Muscle of leg (tissue), 11 donors: ENCODE data around the gene TH. TPM values are rescaled to one million over a fixed set of nuclear protein-coding genes. Genes with fewer than 3 reads are reported as not detected.

Experiments used
- DNase-seq: peaks from one replicate; pipeline ENCODE4 v3.0.0; 2013
- H3K27ac ChIP-seq: one replicate; pipeline ENCODE4 v1.5.1; 2013; ENCODE audit warnings: mild to moderate bottlenecking, low read length, control low read depth
- H3K27me3 ChIP-seq: one replicate; pipeline ENCODE4 v1.6.1; 2013; ENCODE audit warnings: low read length; ENCODE audit not compliant: control insufficient read depth, insufficient read depth
- H3K36me3 ChIP-seq: one replicate; pipeline ENCODE4 v1.6.1; 2013; ENCODE audit warnings: low read length; ENCODE audit not compliant: control insufficient read depth, insufficient read depth
- H3K4me1 ChIP-seq: one replicate; pipeline ENCODE4 v1.6.1; 2013; ENCODE audit warnings: low read length; ENCODE audit not compliant: control insufficient read depth, insufficient read depth
- H3K4me3 ChIP-seq: one replicate; pipeline ENCODE4 v1.5.1; 2013; ENCODE audit warnings: low read length, control low read depth
- H3K9me3 ChIP-seq: replicated peaks from 2 replicates; pipeline ENCODE4 v1.6.1; 2013; ENCODE audit warnings: low read depth, low read length; ENCODE audit not compliant: control insufficient read depth
- WGBS: methylation state at CpG from one replicate; pipeline ENCODE4 v1.1.5; 2013; ENCODE audit warnings: missing lambda C conversion rate; ENCODE audit not compliant: insufficient coverage; 5-methylcytosine and 5-hydroxymethylcytosine counted together
- polyA plus RNA-seq, 8 donors: library from polyadenylated mRNA; unstranded; fragments of 120-200 nt; gene quantifications; one replicate each; pipeline versions ENCODE4 v1.2.1 to v1.2.3, GENCODE V29; 2013; ENCODE audit warnings: inconsistent platforms in 1 of 8, low replicate concordance in 1 of 8; ENCODE audit not compliant: insufficient read length in 8 of 8, insufficient read depth in 1 of 8
- total RNA-seq: library from RNA; stranded (reverse); fragments of 120-200 nt; gene quantifications from one replicate; pipeline ENCODE4 v1.2.4, GENCODE V29; 2013

The TH gene
- total and polyA plus RNA-seq, 9 donors: 0.33 to 1.2 (median 0.58) TPM

DNA sequence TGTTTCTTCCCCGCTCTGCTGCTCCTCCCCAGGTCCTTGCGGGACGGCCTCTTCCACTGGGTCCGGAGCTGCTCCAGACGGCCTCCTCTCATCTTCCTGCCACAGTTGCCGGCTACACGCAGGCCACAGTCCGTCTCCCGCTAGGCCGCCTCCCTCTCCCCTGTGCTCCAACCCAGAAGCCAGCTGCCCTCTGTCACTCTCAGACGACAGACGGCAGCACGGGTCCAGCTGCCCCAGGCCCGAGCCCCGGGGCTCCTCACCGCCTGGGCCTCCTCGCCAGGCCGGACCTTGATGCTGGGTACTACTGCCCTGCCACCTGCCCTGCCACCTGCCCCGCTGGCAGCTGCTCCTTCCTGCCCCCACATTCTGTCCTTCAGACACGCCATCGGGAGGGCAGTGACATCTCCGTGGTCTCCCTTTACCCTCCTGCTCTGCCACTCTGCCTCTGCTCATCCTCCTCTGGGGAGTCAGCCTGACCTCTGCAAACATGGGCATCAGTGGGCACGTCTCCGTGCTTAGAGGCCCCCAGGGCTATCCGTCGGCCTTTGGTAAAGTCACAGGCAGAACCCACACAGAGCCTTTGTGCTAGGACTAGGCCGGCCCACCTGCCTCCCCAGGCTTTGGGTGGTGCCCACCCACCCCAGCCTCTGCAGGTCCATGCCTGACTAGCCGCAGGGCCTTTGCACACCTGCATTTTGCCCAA, 43.1 kb upstream of the TH start:
- WGBS: 59% methylated on average over 28 of the region's 28 CpGs
- DNase-seq: peak; percentile 60
- no peak overlapping the region for H3K4me3 ChIP-seq
- peak overlapping the region; percentile 35 for H3K27ac ChIP-seq
- no peaks in the 10 kb centered on the region for H3K36me3 ChIP-seq
- peaks cover 13% of the 10 kb centered on the region for H3K27me3 ChIP-seq
- no peaks in the 10 kb centered on the region for H3K9me3 ChIP-seq
- H3K4me1 ChIP-seq: peaks cover 35% of the 10 kb centered on the region

DNA sequence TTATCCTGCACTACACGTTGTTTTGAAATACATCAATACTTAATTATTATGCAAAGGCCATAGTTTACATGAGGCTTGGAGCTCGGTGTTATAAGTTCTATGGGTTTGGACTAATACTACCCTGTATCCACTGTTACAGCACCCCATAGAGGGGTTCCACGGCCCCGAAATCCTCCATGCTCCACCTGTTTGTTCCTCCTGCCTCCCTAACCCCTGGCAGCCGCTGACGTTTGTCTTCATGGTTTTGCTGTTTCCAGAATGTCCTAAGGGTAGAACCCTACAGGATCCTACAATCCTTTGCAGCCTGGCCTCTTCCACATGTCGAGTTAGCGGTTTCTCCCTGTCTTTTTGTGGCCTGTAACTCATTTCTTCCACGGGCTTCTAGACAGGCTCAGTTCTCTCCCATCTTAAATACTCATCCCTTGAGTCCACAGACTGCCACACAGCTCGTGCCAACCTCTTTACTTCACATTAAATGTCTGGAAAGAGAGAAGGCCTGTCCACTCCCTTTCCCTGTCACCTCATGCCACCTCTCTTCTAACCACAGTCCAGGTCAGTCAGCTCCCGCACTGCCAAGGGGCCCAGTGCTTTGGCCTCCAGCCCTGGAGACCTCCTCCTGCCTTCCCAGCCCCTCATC, 42.4 kb upstream of the TH start:
- 49% methylated on average over 9 of the region's 11 CpGs for WGBS
- peaks cover 13% of the 10 kb centered on the region for H3K27me3 ChIP-seq
- no peak for DNase-seq
- no peak overlapping the region for H3K4me3 ChIP-seq
- H3K4me1 ChIP-seq: peaks cover 35% of the 10 kb centered on the region
- no peaks in the 10 kb centered on the region for H3K9me3 ChIP-seq
- H3K36me3 ChIP-seq: no peaks in the 10 kb centered on the region
- H3K27ac ChIP-seq: peak overlapping the region; percentile 35

DNA sequence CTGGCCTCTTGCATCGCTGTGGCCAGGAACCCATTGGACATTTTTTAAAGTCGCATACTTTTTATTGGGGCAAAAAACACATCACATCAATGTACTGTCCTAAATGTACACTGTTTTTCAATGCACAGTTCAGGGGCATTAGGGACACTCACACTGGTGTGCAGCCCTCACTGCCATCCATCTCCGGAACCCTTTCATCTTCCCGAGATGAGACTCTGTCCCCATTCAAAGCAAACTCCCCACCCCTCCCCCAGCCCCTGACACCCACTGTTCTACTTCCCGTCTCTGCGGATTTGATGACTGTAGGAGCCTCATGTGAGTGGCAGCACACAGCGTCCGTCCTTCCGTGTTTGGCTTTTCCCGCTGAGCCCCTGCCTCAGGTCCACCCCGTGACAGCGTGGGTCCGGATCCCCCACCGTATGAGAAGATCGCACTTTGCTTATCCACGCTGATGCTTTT, 41.8 kb upstream of the TH start:
- Histone ChIP-seq H3K36me3 (no peaks in the 10 kb centered on the region), H3K27ac (no peak overlapping the region), H3K27me3 (peaks cover 13% of the 10 kb centered on the region), H3K9me3 (no peaks in the 10 kb centered on the region), H3K4me3 (no peak overlapping the region), H3K4me1 (peaks cover 35% of the 10 kb centered on the region)
- 32% methylated on average over 10 of the region's 16 CpGs for WGBS
- peak; percentile 40 for DNase-seq

DNA sequence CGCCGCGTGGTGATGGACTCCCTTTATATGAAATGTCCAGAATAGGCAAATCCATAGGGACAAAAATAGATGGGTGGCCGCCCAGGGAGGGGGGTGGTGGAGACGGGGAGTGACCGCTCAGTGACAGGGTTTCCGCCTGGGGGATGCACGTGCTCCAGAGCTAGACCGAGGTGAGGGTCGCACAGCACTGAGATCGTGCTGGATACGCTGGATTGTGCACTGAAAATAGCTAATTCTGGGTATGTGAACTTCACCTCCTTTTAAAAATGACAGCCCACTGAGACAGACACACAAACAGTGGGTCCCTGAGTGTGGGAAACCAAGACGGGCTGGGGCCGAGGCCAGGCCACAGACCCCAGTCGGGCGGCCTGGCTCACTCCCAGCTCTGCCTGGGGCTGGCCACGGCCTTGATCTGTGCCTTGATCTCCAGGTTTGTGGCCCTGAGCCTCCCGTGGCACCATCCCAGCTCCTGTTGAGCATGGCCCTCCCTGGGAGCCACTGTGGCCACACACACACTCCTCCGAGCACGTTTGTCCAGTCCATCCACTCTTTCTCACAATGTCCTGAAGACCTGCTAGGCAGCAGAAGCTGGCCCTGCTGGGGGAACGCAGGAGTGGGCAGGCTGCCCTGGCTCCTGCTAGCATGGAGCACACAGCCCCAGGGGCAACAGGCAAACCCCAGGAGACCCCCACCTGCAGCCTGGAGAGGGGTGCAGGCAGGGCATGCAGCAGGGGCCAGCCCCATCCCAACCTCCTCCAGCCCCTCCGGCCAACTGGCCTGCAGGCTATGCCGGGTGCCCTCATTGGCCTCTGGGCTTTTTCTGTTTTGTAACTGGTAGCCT, 41.0 kb upstream of the TH start:
- Histone ChIP-seq H3K4me3 (no peak overlapping the region), H3K27ac (no peak overlapping the region), H3K4me1 (peaks cover 35% of the 10 kb centered on the region), H3K9me3 (no peaks in the 10 kb centered on the region), H3K27me3 (peaks cover 7% of the 10 kb centered on the region), H3K36me3 (no peaks in the 10 kb centered on the region)
- WGBS: 84% methylated on average over 16 of the region's 23 CpGs
- no peak for DNase-seq

DNA sequence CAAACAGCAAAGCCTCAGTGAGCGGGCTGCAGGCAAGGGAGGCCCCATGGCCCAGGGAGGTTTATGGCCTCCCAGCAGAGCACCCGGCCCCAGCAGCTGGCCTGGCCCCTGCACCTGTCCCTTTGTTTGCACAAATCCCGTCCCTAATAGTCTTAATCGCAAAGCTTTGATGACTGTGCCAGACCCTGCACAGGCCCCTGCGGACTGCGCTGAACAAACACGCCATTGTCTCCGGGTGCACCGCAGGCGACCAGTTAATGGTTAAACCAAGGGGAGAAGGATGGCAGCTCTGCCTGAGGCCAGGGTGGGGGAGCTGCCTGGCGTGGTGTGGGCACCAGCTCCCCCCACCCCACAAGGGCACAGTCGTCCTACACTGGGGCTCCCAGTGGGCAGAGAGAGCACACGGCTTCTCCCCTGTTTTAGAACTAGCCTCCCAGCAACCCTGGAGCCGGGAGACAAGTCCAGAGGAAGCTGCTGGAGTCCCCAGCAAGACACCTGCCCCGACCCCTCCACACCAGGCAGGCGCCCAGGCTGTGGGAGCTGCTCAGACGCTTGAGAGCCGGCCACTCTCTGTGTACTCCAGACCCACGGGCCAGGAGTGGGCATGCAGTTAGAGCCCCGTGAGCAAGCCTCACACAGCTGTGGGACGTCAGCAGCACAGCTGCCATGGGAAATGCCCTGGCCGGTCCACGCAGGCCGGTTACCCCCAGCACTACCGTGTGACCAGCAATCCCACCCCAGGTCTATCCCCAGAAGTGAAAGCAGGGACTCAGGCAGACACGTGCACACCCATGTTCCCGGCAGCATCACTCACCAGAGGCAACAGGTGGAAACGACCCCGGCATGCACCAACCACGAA, 39.7 kb upstream of the TH start:
- no peaks in the 10 kb centered on the region for H3K9me3 ChIP-seq
- no peak overlapping the region for H3K4me3 ChIP-seq
- no peaks in the 10 kb centered on the region for H3K36me3 ChIP-seq
- peak; percentile 49 for DNase-seq
- H3K27ac ChIP-seq: no peak overlapping the region
- H3K4me1 ChIP-seq: peaks cover 35% of the 10 kb centered on the region
- 58% methylated on average over 24 of the region's 30 CpGs for WGBS
- H3K27me3 ChIP-seq: peaks cover 7% of the 10 kb centered on the region

DNA sequence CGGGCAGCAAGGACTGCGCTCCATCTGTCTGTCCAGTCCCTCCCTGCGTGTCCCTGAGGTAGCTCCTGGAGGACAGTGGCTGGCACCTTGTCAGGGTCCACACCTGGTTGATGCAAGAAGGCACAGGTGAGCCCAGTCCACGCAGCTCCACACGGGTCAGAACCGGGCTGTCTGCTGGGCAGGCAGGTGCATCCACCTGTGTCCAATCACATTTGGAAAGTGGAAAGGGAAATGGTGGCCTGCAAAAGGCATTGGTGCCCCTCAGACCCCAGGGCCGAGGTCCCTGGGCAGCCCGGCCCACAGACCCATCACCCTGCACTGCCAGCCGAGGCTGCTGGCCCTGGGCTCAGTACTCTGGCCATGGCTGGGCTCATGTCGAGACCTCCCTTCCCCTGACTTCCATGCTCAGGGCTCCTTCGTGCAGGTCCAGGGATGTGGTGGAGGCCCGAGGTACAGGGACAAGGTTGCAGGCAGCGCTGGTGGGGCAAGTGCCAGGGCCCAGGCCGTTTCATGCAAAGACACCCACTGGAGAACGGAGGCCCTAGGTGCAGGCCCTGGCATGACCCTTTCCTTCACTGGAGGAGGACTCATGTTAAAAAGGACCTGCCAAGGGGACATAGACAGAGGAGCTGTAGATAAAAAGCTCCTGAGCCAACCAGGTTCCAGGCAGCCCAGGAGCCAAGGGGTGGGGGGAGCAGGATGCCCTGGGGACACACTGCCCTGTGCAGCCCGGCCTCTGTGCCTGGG, 38.9 kb upstream of the TH start:
- H3K4me1 ChIP-seq: peaks cover 35% of the 10 kb centered on the region
- peaks cover 7% of the 10 kb centered on the region for H3K27me3 ChIP-seq
- no peaks in the 10 kb centered on the region for H3K9me3 ChIP-seq
- no peak overlapping the region for H3K4me3 ChIP-seq
- DNase-seq: no peak
- H3K36me3 ChIP-seq: no peaks in the 10 kb centered on the region
- 81% methylated on average over 15 of the region's 16 CpGs for WGBS
- no peak overlapping the region for H3K27ac ChIP-seq

DNA sequence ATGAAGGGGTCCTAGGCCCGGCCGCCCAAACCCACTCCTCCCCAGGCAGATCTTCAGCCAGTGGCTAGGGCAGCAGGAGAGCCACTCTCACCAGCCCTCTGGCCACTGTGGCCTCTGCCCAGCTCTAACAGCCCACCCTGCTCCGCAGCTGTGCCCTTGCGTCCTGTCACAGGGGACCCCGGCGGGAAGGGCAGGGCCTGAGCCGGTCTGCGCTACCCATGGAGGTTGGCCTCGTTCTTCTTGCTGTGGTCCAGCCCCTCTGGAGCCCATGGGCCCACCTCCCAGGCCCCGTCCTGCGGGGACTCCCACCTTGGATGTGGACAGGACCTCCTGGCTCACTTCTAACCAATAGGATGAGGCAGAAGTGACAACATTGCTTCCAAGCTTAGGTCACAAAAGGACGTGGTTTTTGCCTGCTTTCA, 38.3 kb upstream of the TH start:
- no peak for DNase-seq
- H3K4me1 ChIP-seq: peaks cover 35% of the 10 kb centered on the region

DNA sequence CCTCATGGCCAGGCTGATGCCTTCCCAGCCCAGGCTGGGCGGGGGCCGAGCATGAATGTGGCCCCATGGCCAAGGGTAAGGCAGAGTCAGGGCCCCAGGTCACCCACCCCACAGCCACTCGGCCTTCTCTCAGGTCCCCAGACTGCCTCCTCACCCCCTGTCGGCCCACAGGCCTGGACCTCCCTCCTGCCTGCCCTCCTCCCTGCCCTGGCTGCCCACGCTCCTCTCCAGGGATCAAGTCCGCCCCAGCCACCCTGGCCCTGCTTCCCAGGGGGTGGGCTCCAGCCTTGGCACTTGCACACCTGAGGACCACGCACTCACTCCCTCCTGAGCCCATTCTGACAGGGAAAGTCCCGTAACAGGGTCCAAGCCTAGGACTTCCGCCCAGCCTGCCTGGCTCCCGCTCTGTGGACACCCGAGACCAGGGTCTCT, 37.8 kb upstream of the TH start:
- Histone ChIP-seq H3K9me3 (no peaks in the 10 kb centered on the region), H3K27ac (no peak overlapping the region), H3K27me3 (peaks cover 7% of the 10 kb centered on the region), H3K4me1 (peaks cover 32% of the 10 kb centered on the region), H3K36me3 (no peaks in the 10 kb centered on the region), H3K4me3 (no peak overlapping the region)
- WGBS: 83% methylated on average over 8 of the region's 11 CpGs
- DNase-seq: no peak

More for the DNA sequence above, 38.3 kb upstream of the TH start:
- Histone ChIP-seq H3K9me3 (no peaks in the 10 kb centered on the region), H3K27me3 (peaks cover 7% of the 10 kb centered on the region), H3K27ac (no peak overlapping the region), H3K36me3 (no peaks in the 10 kb centered on the region), H3K4me3 (no peak overlapping the region)
- WGBS: 79% methylated on average over 10 of the region's 12 CpGs

DNA sequence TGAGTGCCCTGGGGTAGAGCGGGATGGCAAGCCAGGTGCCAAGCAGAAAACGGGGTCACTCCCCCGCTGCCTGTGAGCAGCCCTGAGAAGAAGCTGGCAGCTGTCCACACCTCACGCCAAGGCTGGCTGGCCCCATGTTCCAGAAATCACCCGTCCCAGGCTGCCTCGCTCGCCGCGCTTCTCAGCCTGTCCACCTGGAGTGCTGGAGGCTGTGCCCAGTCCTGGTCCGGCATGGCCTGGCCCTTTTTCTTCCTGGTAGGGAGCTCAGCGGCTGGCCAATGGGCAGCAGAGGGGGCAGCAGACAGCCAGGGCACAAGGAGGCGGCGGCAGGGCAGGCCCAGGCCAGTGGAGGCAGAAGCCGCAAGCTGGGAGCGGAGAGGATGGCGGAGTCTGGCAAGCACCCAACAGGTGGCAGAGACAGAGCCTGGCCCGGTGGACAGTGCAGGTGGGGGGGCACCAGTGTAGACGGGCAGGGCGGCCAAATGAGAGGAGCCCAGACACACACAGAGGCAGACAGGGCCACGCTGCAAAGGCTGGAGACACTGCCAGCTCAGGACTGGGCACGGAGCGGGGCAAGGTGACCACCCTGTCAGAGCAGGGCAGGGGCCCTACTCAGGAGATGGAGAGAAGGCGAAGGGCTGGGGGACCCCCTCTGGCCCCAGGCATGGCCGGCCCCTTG, 37.2 kb upstream of the TH start:
- DNase-seq: no peak
- H3K36me3 ChIP-seq: no peaks in the 10 kb centered on the region
- H3K27ac ChIP-seq: no peak overlapping the region
- H3K9me3 ChIP-seq: no peaks in the 10 kb centered on the region
- WGBS: 81% methylated on average over 24 of the region's 24 CpGs
- peaks cover 26% of the 10 kb centered on the region for H3K4me1 ChIP-seq
- no peak overlapping the region for H3K4me3 ChIP-seq
- peaks cover 4% of the 10 kb centered on the region for H3K27me3 ChIP-seq
